ENCODE data around the gene CCDC149.

Gene CCDC149

GRCh38 chr4:24791043-24791442 lies 121.8 kb downstream of the CCDC149 start:
- no peak overlapping the region for H4K12ac ChIP-seq (ENCODE audit: low read depth, low read length)
- no peak overlapping the region for H4K91ac ChIP-seq (ENCODE audit: low read depth, low read length)
- H4K8ac ChIP-seq (ENCODE audit: low read depth, low read length) = no peak overlapping the region
- H2AFZ ChIP-seq (ENCODE audit: insufficient read depth, low read length, poor library complexity) = no peak overlapping the region
- no peak for DNase-seq
- no peaks in the 10 kb centered on the region for H3K9me3 ChIP-seq (ENCODE audit: insufficient read depth, low read depth, low read length)
- no peak overlapping the region for H2BK12ac ChIP-seq (ENCODE audit: low read length)
- no peak overlapping the region for H3K4me2 ChIP-seq (ENCODE audit: low read length)
- H3K36me3 ChIP-seq (ENCODE audit: control insufficient read depth in 1 of 2, insufficient read depth in 2 of 2, low read length in 2 of 2) = no peaks in the 10 kb centered on the region
- no peak overlapping the region for H3K9ac ChIP-seq (ENCODE audit: low read length)
- H3K4me3 ChIP-seq (ENCODE audit: low read depth, low read length) = no peak overlapping the region
- H3K14ac ChIP-seq (ENCODE audit: low read length) = no peak overlapping the region
- H3K79me1 ChIP-seq (ENCODE audit: low read length) = no peaks in the 10 kb centered on the region
- H2BK120ac ChIP-seq (ENCODE audit: insufficient read depth, low read length, poor library complexity) = no peak overlapping the region
- H3K18ac ChIP-seq (ENCODE audit: low read length) = no peak overlapping the region
- H3K4ac ChIP-seq (ENCODE audit: low read depth, low read length) = no peak overlapping the region
- no peak overlapping the region for H2AK5ac ChIP-seq (ENCODE audit: low read length)
- no peaks in the 10 kb centered on the region for H3K27me3 ChIP-seq (ENCODE audit: insufficient read depth, low read length)
- peaks cover 5 to 12% of the 10 kb centered on the region in 2 experiments for H3K4me1 ChIP-seq (ENCODE audit: control insufficient read depth in 1 of 2, insufficient read depth in 2 of 2, low read length in 2 of 2)
- no peaks in the 10 kb centered on the region for H3K79me2 ChIP-seq (ENCODE audit: control insufficient read depth, insufficient read depth, low read length, poor library complexity)
- no peak overlapping the region for H3K27ac ChIP-seq (ENCODE audit: low read depth, low read length)
- no peak overlapping the region for H2BK5ac ChIP-seq (ENCODE audit: low read depth, low read length, poor library complexity)
- H3K23ac ChIP-seq (ENCODE audit: low read length) = no peak overlapping the region

GRCh38 chr4:24783506-24783905 lies 129.3 kb downstream of the CCDC149 start:
- no peak overlapping the region for H2BK12ac ChIP-seq (ENCODE audit: low read length)
- no peak overlapping the region for H4K8ac ChIP-seq (ENCODE audit: low read depth, low read length)
- no peak overlapping the region for H3K9ac ChIP-seq (ENCODE audit: low read length)
- H3K9me3 ChIP-seq (ENCODE audit: insufficient read depth, low read depth, low read length) = no peaks in the 10 kb centered on the region
- H3K4me3 ChIP-seq (ENCODE audit: low read depth, low read length) = no peak overlapping the region
- no peaks in the 10 kb centered on the region for H3K4me1 ChIP-seq (ENCODE audit: control insufficient read depth in 1 of 2, insufficient read depth in 2 of 2, low read length in 2 of 2)
- H3K79me2 ChIP-seq (ENCODE audit: control insufficient read depth, insufficient read depth, low read length, poor library complexity) = no peaks in the 10 kb centered on the region
- no peaks in the 10 kb centered on the region for H3K36me3 ChIP-seq (ENCODE audit: control insufficient read depth in 1 of 2, insufficient read depth in 2 of 2, low read length in 2 of 2)
- no peak overlapping the region for H4K91ac ChIP-seq (ENCODE audit: low read depth, low read length)
- no peak overlapping the region for H3K14ac ChIP-seq (ENCODE audit: low read length)
- no peak overlapping the region for H3K4me2 ChIP-seq (ENCODE audit: low read length)
- H2AK5ac ChIP-seq (ENCODE audit: low read length) = no peak overlapping the region
- no CpG with 5 or more reads among the region's 3 CpGs for WGBS (ENCODE audit: extremely low coverage, insufficient coverage, insufficient read length)
- no peak overlapping the region for H3K4ac ChIP-seq (ENCODE audit: low read depth, low read length)
- H4K12ac ChIP-seq (ENCODE audit: low read depth, low read length) = no peak overlapping the region
- no peaks in the 10 kb centered on the region for H3K27me3 ChIP-seq (ENCODE audit: insufficient read depth, low read length)
- no peak overlapping the region for H3K23ac ChIP-seq (ENCODE audit: low read length)
- H2BK120ac ChIP-seq (ENCODE audit: insufficient read depth, low read length, poor library complexity) = no peak overlapping the region
- H3K27ac ChIP-seq (ENCODE audit: low read depth, low read length) = no peak overlapping the region
- H2AFZ ChIP-seq (ENCODE audit: insufficient read depth, low read length, poor library complexity) = no peak overlapping the region
- no peak overlapping the region for H3K18ac ChIP-seq (ENCODE audit: low read length)
- no peak overlapping the region for H2BK5ac ChIP-seq (ENCODE audit: low read depth, low read length, poor library complexity)
- DNase-seq = no peak
- H3K79me1 ChIP-seq (ENCODE audit: low read length) = no peaks in the 10 kb centered on the region

GRCh38 chr4:24781999-24782745 lies 130.7 kb downstream of the CCDC149 start:
- no peaks in the 10 kb centered on the region for H3K4me1 ChIP-seq (ENCODE audit: control insufficient read depth in 1 of 2, insufficient read depth in 2 of 2, low read length in 2 of 2)
- no peak overlapping the region for H2BK120ac ChIP-seq (ENCODE audit: insufficient read depth, low read length, poor library complexity)
- H2BK5ac ChIP-seq (ENCODE audit: low read depth, low read length, poor library complexity) = no peak overlapping the region
- no peak overlapping the region for H4K8ac ChIP-seq (ENCODE audit: low read depth, low read length)
- DNase-seq = no peak
- no peaks in the 10 kb centered on the region for H3K79me2 ChIP-seq (ENCODE audit: control insufficient read depth, insufficient read depth, low read length, poor library complexity)
- H3K23ac ChIP-seq (ENCODE audit: low read length) = no peak overlapping the region
- no CpG with 5 or more reads among the region's 6 CpGs for WGBS (ENCODE audit: extremely low coverage, insufficient coverage, insufficient read length)
- no peaks in the 10 kb centered on the region for H3K36me3 ChIP-seq (ENCODE audit: control insufficient read depth in 1 of 2, insufficient read depth in 2 of 2, low read length in 2 of 2)
- no peaks in the 10 kb centered on the region for H3K79me1 ChIP-seq (ENCODE audit: low read length)
- no peak overlapping the region for H3K27ac ChIP-seq (ENCODE audit: low read depth, low read length)
- no peak overlapping the region for H3K4me3 ChIP-seq (ENCODE audit: low read depth, low read length)
- no peak overlapping the region for H3K14ac ChIP-seq (ENCODE audit: low read length)
- no peak overlapping the region for H2BK12ac ChIP-seq (ENCODE audit: low read length)
- H3K9me3 ChIP-seq (ENCODE audit: insufficient read depth, low read depth, low read length) = no peaks in the 10 kb centered on the region
- no peak overlapping the region for H3K4me2 ChIP-seq (ENCODE audit: low read length)
- H3K4ac ChIP-seq (ENCODE audit: low read depth, low read length) = no peak overlapping the region
- no peak overlapping the region for H2AK5ac ChIP-seq (ENCODE audit: low read length)
- no peak overlapping the region for H3K18ac ChIP-seq (ENCODE audit: low read length)
- H4K12ac ChIP-seq (ENCODE audit: low read depth, low read length) = no peak overlapping the region
- no peak overlapping the region for H4K91ac ChIP-seq (ENCODE audit: low read depth, low read length)
- H3K27me3 ChIP-seq (ENCODE audit: insufficient read depth, low read length) = no peaks in the 10 kb centered on the region
- H2AFZ ChIP-seq (ENCODE audit: insufficient read depth, low read length, poor library complexity) = no peak overlapping the region
- H3K9ac ChIP-seq (ENCODE audit: low read length) = no peak overlapping the region

GRCh38 chr4:24780936-24781495 lies 131.8 kb downstream of the CCDC149 start:
- WGBS (ENCODE audit: extremely low coverage, insufficient coverage, insufficient read length) = no CpG with 5 or more reads among the region's 2 CpGs
- H3K27ac ChIP-seq (ENCODE audit: low read depth, low read length) = no peak overlapping the region
- no peak overlapping the region for H2BK12ac ChIP-seq (ENCODE audit: low read length)
- no peak overlapping the region for H4K8ac ChIP-seq (ENCODE audit: low read depth, low read length)
- H2AFZ ChIP-seq (ENCODE audit: insufficient read depth, low read length, poor library complexity) = no peak overlapping the region
- H2BK5ac ChIP-seq (ENCODE audit: low read depth, low read length, poor library complexity) = no peak overlapping the region
- no peaks in the 10 kb centered on the region for H3K4me1 ChIP-seq (ENCODE audit: control insufficient read depth in 1 of 2, insufficient read depth in 2 of 2, low read length in 2 of 2)
- no peak overlapping the region for H3K23ac ChIP-seq (ENCODE audit: low read length)
- H3K27me3 ChIP-seq (ENCODE audit: insufficient read depth, low read length) = no peaks in the 10 kb centered on the region
- no peak overlapping the region for H3K4me3 ChIP-seq (ENCODE audit: low read depth, low read length)
- no peak overlapping the region for H4K12ac ChIP-seq (ENCODE audit: low read depth, low read length)
- no peak overlapping the region for H2BK120ac ChIP-seq (ENCODE audit: insufficient read depth, low read length, poor library complexity)
- no peak for DNase-seq
- H3K36me3 ChIP-seq (ENCODE audit: control insufficient read depth in 1 of 2, insufficient read depth in 2 of 2, low read length in 2 of 2) = no peaks in the 10 kb centered on the region
- H3K14ac ChIP-seq (ENCODE audit: low read length) = no peak overlapping the region
- no peak overlapping the region for H3K9ac ChIP-seq (ENCODE audit: low read length)
- H3K79me2 ChIP-seq (ENCODE audit: control insufficient read depth, insufficient read depth, low read length, poor library complexity) = no peaks in the 10 kb centered on the region
- H3K9me3 ChIP-seq (ENCODE audit: insufficient read depth, low read depth, low read length) = no peaks in the 10 kb centered on the region
- no peak overlapping the region for H3K18ac ChIP-seq (ENCODE audit: low read length)
- no peak overlapping the region for H3K4me2 ChIP-seq (ENCODE audit: low read length)
- no peak overlapping the region for H2AK5ac ChIP-seq (ENCODE audit: low read length)
- no peak overlapping the region for H4K91ac ChIP-seq (ENCODE audit: low read depth, low read length)
- no peak overlapping the region for H3K4ac ChIP-seq (ENCODE audit: low read depth, low read length)
- H3K79me1 ChIP-seq (ENCODE audit: low read length) = no peaks in the 10 kb centered on the region
